Ectodermal cell (in vitro differentiated cells): ENCODE results near the gene ANGEL2.
"Not testable (repeated sequence)": the region's sequence is repeated elsewhere in the genome, so short reads cannot be mapped to it uniquely, and the experiment has no call there.

Source experiments
- H3K27ac ChIP-seq: 2 replicates; pipeline ENCODE4 v1.7.0; 2013; ENCODE audit warnings: mild to moderate bottlenecking, low read depth, low read length; ENCODE audit not compliant: insufficient read depth, poor library complexity, severe bottlenecking
- H3K27me3 ChIP-seq: 2 replicates; pipeline ENCODE4 v1.7.0; 2013; ENCODE audit warnings: mild to moderate bottlenecking, low read length; ENCODE audit not compliant: insufficient read depth, control insufficient read depth, poor library complexity, severe bottlenecking
- H3K36me3 ChIP-seq: one replicate; pipeline ENCODE4 v1.7.0; 2013; ENCODE audit warnings: low read length; ENCODE audit not compliant: control insufficient read depth, insufficient read depth
- H3K4me1 ChIP-seq: one replicate; pipeline ENCODE4 v1.7.0; 2013; ENCODE audit warnings: low read length; ENCODE audit not compliant: control insufficient read depth, insufficient read depth
- H3K4me3 ChIP-seq: 2 replicates; pipeline ENCODE4 v1.7.0; 2013; ENCODE audit warnings: low read depth, low read length, control low read depth; ENCODE audit not compliant: insufficient read depth
- H3K9me3 ChIP-seq: 2 replicates; pipeline ENCODE4 v1.7.0; 2013; ENCODE audit warnings: mild to moderate bottlenecking, low read length, moderate library complexity; ENCODE audit not compliant: control insufficient read depth
- WGBS, 2 experiments: methylation state at CpG; one replicate each; pipeline ENCODE4 v1.1.7; 2013; ENCODE audit warnings: missing lambda C conversion rate in 2 of 2; 5-methylcytosine and 5-hydroxymethylcytosine counted together

The ANGEL2 gene

GRCh38 chr1:212964993-212965392, 50.7 kb downstream of the ANGEL2 start:
- not testable (repeated sequence) for H3K9me3 ChIP-seq, H3K27me3 ChIP-seq, H3K27ac ChIP-seq, H3K4me1 ChIP-seq, H3K36me3 ChIP-seq, H3K4me3 ChIP-seq
- 88 to 93% methylated on average over 1 of the region's 1 CpG for WGBS, 2 experiments

DNA sequence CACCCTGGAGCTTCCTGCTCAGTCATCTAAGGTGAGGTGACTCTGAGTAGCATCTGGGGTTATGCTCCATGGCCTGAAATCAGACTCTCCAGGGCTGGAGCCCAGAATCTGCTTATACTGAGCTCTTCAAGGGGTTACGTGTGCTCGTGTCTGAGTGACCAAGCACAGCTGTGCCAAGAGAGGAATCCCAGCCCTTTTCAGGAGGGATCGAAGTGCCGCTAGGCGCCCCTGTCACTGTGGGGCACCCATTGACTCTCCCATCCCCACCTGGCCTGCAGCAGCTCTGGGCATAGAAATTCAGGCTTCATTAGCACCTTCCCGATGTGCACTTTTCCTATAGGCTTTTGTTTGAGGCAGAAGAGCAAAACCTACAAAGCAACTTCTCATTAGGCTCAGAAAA, 51.6 kb downstream of the ANGEL2 start:
- no peaks in the 10 kb centered on the region for H3K4me1 ChIP-seq
- no peak overlapping the region for H3K4me3 ChIP-seq
- H3K36me3 ChIP-seq: peaks cover 12% of the 10 kb centered on the region
- 85 to 87% methylated on average over 6 of the region's 6 CpGs for WGBS, 2 experiments
- H3K9me3 ChIP-seq: no peaks in the 10 kb centered on the region
- no peak overlapping the region for H3K27ac ChIP-seq
- H3K27me3 ChIP-seq: no peaks in the 10 kb centered on the region

DNA sequence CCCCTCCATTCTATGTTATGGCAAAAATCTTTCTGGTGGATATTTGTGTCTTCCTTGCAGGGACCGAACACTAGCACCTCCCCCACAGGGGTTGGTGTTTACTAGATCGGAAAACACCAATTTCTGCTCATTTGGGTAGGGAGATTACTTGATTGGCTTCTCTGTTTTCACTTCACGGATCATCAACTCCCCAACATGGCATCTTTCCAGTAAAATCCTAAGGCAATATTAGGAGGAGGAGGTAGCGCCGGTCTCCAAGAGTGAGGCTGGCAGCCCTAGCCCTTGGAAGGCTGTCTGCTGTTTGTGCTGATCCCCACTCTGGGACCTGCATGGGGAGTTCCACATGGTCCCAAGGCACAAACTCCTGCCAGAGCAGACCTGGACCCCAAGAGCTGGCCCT, 53.2 kb downstream of the ANGEL2 start:
- Histone ChIP-seq H3K4me3 (no peak overlapping the region), H3K27ac (no peak overlapping the region), H3K36me3 (peaks cover 12% of the 10 kb centered on the region), H3K4me1 (no peaks in the 10 kb centered on the region), H3K9me3 (no peaks in the 10 kb centered on the region), H3K27me3 (no peaks in the 10 kb centered on the region)
- 92 to 95% methylated on average over 3 to 5 of the region's 5 CpGs for WGBS, 2 experiments

DNA sequence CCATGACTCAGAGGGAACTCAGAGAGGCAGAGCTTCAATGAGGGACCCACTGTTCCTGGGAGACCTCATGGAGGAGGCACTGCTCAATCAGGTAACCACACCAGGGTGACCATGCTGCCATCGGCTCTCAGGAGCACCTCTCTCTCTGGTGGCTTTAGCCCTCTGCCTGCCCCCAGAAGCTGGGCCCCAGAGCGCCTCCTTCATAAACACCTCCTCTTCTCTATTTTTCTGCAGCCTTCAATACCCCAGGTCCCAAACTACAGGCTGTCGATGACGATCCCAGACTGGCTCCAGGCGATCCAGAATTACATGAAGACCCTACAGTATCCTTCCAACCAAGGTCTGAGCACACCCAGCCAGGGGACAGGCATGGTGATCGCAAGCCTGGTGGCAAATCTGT, 54.7 kb downstream of the ANGEL2 start:
- Histone ChIP-seq H3K4me3 (no peak overlapping the region), H3K36me3 (peaks cover 12% of the 10 kb centered on the region), H3K4me1 (no peaks in the 10 kb centered on the region), H3K27ac (no peak overlapping the region), H3K9me3 (no peaks in the 10 kb centered on the region), H3K27me3 (no peaks in the 10 kb centered on the region)
- 96% methylated on average over 6 of the region's 6 CpGs for WGBS, 2 experiments

- Histone ChIP-seq H3K36me3 (peaks cover 12% of the 10 kb centered on the region), H3K9me3 (no peaks in the 10 kb centered on the region), H3K4me1 (no peaks in the 10 kb centered on the region), H3K4me3 (no peak overlapping the region), H3K27me3 (no peaks in the 10 kb centered on the region), H3K27ac (no peak overlapping the region)
- 95 to 97% methylated on average over 17 to 18 of the region's 18 CpGs for WGBS, 2 experiments
These were observed 56.1 kb downstream of the ANGEL2 start for GRCh38 chr1:212959266-212960220.

DNA sequence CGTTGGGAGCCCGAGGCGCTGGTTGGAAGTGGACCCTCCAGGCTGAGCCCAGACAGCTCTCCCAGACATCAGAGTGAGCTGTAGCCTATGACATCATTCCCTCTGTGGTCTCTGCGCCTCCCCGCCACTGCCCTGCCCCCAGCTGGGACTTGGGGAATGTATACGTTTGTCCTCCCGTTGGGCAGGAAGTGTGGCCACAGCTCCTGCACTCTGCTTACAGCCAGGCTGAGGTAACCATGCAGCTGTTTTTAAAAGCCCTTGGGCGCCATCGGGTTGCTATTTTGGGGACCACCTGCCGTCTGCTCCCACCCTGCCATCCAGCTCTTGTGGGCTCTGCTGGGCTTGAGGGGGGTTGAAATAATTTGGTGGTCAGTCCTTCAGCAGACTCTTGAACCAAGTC, 57.5 kb downstream of the ANGEL2 start:
- Histone ChIP-seq H3K4me3 (no peak overlapping the region), H3K27ac (no peak overlapping the region), H3K27me3 (no peaks in the 10 kb centered on the region), H3K4me1 (no peaks in the 10 kb centered on the region), H3K9me3 (no peaks in the 10 kb centered on the region), H3K36me3 (peaks cover 11% of the 10 kb centered on the region)
- WGBS, 2 experiments: 88 to 90% methylated on average over 10 of the region's 10 CpGs

DNA sequence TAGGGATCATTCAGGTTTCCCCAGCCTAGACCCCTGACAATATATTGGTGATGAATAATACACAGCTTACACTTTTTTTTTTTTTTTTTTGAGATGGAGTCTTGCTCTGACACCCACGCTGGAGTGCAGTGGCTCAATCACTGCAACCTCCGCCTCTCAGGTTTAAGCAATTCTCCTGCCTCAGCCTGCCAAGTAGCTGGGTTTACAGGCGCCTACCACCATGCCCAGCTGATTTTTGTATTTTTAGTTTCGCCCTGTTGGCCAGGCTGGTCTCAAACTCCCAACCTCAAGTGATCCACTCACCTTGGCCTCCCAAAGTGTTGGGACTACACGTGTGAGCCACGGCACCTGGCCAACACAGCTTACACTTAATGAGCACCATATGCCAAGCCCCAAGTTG, 58.1 kb downstream of the ANGEL2 start:
- Histone ChIP-seq H3K27ac (no peak overlapping the region), H3K36me3 (peaks cover 5% of the 10 kb centered on the region), H3K4me1 (peaks cover 5% of the 10 kb centered on the region), H3K4me3 (no peak overlapping the region), H3K9me3 (no peaks in the 10 kb centered on the region), H3K27me3 (no peaks in the 10 kb centered on the region)
- 92 to 94% methylated on average over 6 of the region's 6 CpGs for WGBS, 2 experiments

DNA sequence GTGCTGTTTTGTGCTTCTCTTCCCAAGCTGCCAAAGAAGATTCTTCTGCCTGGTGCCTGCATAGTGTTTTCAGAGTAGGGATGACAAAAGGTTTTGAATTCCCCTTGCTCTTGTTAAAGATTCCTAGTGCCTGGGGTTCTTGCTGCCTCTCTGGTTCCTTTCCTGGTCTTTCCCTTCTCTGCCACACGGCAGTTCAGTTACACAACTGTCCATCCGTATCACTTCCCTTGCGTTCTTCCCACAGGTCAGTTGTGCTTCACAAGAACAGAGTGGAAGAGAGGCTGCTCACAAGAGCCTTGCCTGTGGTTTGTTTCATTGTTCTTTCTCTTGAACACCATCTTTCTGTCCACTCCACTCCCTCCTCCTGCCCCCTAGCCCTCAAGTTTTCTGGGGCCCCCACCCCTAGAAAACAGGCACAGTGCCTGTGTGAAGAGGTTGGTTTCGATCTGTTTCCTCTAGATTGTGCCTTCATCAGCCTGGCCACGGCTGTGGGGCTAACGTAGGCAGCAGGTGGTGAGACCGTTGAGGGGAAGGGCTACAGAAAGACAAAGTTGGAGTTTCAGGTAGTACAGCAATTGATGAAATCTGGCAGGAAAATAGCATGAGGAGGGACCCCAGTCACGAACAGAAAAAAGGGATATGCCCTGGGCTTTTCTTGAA, 59.6 kb downstream of the ANGEL2 start:
- 90 to 92% methylated on average over 8 of the region's 8 CpGs for WGBS, 2 experiments
- Histone ChIP-seq H3K4me1 (peaks cover 12% of the 10 kb centered on the region), H3K4me3 (no peak overlapping the region), H3K27me3 (no peaks in the 10 kb centered on the region), H3K9me3 (no peaks in the 10 kb centered on the region), H3K36me3 (peaks cover 4% of the 10 kb centered on the region), H3K27ac (no peak overlapping the region)

DNA sequence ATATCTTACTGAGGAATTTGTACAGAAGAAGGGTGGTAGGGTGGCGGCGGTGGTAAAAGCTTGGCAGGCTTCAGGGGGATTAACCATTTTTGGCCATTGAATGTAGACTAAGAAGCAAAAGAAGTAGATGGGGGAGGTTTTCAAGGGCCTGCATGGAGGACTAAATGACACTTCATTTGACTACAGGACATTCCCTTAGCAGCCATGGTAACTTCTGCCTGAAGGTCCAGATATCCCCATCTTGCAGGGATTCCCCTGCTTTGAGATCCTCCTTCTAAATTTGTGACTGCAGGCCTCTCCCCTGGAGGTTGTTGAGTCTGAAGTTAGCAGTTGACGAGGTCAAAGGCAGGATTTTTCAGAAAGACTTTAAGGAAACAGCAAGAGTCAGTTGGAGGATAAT, 60.6 kb downstream of the ANGEL2 start:
- Histone ChIP-seq H3K4me3 (no peak overlapping the region), H3K36me3 (peaks cover 4% of the 10 kb centered on the region), H3K9me3 (no peaks in the 10 kb centered on the region), H3K4me1 (peaks cover 12% of the 10 kb centered on the region), H3K27ac (no peak overlapping the region), H3K27me3 (no peaks in the 10 kb centered on the region)
- WGBS, 2 experiments: 89 to 92% methylated on average over 3 of the region's 3 CpGs

DNA sequence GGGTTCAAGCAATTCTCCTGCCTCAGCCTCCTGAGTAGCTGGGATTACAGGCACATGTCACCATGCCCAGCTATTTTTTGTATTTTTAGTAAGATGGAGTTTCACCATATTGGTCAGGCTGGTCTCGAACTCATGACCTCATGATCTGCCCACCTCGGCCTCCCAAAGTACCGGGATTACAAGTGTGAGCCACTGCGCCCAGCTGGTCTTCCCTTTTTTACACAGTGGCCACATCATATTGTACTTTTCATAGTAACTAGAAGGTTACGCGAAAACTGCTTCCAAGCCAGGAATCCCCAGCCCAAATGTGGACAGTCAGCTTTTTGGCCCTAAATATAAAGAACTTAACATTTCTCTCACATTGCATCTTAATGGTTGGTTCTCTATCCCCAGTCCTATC, 61.2 kb downstream of the ANGEL2 start:
- Histone ChIP-seq H3K36me3 (peaks cover 3% of the 10 kb centered on the region), H3K27me3 (no peaks in the 10 kb centered on the region), H3K4me3 (no peak overlapping the region), H3K27ac (no peak overlapping the region), H3K4me1 (peaks cover 15% of the 10 kb centered on the region), H3K9me3 (no peaks in the 10 kb centered on the region)
- 93 to 95% methylated on average over 6 of the region's 6 CpGs for WGBS, 2 experiments
